ENCODE data around the gene ASB2.

ASB2 gene

DNA sequence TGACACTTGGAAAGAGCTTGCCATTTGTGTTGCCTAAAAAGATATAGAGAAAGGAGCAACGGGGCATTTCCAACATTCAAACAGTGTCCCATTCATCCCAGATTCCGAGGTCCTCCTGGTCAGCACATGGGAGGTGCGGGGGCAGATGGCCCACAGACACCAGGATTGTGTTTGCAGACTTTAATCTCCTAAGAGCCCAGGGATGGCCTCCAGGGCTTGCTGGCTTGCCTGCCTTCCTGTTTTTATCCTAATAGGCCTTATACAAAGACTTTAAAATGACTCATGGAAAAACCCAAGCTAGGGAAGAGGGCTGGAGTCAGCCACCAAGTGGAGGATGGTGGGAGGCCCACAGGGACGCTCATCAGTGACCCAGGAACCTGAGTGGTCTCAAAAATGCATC is 70.7 kb downstream of the ASB2 start:
- Histone ChIP-seq H3K27ac (ENCODE audit: low read depth, low read length) (no peak overlapping the region), H4K20me1 (ENCODE audit: control insufficient read depth, insufficient read depth, low read depth, low read length) (no peaks in the 10 kb centered on the region), H3K36me3 (ENCODE audit: control insufficient read depth, low read length) (no peaks in the 10 kb centered on the region), H3K27me3 (ENCODE audit: control insufficient read depth, low read length) (peaks cover 4% of the 10 kb centered on the region; the same call in 1 of the 2 replicates), H3K9me3 (ENCODE audit: control insufficient read depth, insufficient read depth, low read length) (no peaks in the 10 kb centered on the region), H3K4me2 (ENCODE audit: low read length) (no peak overlapping the region), H3K4me3 (ENCODE audit: low read length) (no peak overlapping the region), H3K79me2 (ENCODE audit: control insufficient read depth, low read length) (no peaks in the 10 kb centered on the region), H3K4me1 (ENCODE audit: control insufficient read depth, low read length) (peaks cover 3% of the 10 kb centered on the region), H3F3A (ENCODE audit: control insufficient read depth, insufficient read depth) (no peaks in the 10 kb centered on the region), H3K9me2 (replicated peaks; ENCODE audit: control insufficient read depth, low read length) (no peaks in the 10 kb centered on the region)
- TF ChIP-seq CTCF (IDR thresholded peaks at IDR 0.05; ENCODE audit: low read depth, low read length, poor library complexity, severe bottlenecking) (no peak), EZH2phosphoT487 (IDR thresholded peaks at IDR 0.05; ENCODE audit: borderline replicate concordance, low read length) (no peak)

GRCh38 chr14:93903342-93904184 is 72.8 kb downstream of the ASB2 start:
- Histone ChIP-seq H3K4me3 (ENCODE audit: low read length) (no peak overlapping the region), H3F3A (ENCODE audit: control insufficient read depth, insufficient read depth) (no peaks in the 10 kb centered on the region), H3K27ac (ENCODE audit: low read depth, low read length) (no peak overlapping the region), H4K20me1 (ENCODE audit: control insufficient read depth, insufficient read depth, low read depth, low read length) (no peaks in the 10 kb centered on the region), H3K36me3 (ENCODE audit: control insufficient read depth, low read length) (no peaks in the 10 kb centered on the region), H3K79me2 (ENCODE audit: control insufficient read depth, low read length) (no peaks in the 10 kb centered on the region), H3K9me2 (replicated peaks; ENCODE audit: control insufficient read depth, low read length) (no peaks in the 10 kb centered on the region), H3K4me2 (ENCODE audit: low read length) (no peak overlapping the region), H3K27me3 (ENCODE audit: control insufficient read depth, low read length) (no peaks in the 10 kb centered on the region; the same call in 1 of the 2 replicates), H3K9me3 (ENCODE audit: control insufficient read depth, insufficient read depth, low read length) (no peaks in the 10 kb centered on the region), H3K4me1 (ENCODE audit: control insufficient read depth, low read length) (peaks cover 3% of the 10 kb centered on the region)
- TF ChIP-seq EZH2phosphoT487 (IDR thresholded peaks at IDR 0.05; ENCODE audit: borderline replicate concordance, low read length), result no peak
- peak; percentile 27 for TF ChIP-seq CTCF (IDR thresholded peaks at IDR 0.05; ENCODE audit: low read depth, low read length, poor library complexity, severe bottlenecking)

DNA sequence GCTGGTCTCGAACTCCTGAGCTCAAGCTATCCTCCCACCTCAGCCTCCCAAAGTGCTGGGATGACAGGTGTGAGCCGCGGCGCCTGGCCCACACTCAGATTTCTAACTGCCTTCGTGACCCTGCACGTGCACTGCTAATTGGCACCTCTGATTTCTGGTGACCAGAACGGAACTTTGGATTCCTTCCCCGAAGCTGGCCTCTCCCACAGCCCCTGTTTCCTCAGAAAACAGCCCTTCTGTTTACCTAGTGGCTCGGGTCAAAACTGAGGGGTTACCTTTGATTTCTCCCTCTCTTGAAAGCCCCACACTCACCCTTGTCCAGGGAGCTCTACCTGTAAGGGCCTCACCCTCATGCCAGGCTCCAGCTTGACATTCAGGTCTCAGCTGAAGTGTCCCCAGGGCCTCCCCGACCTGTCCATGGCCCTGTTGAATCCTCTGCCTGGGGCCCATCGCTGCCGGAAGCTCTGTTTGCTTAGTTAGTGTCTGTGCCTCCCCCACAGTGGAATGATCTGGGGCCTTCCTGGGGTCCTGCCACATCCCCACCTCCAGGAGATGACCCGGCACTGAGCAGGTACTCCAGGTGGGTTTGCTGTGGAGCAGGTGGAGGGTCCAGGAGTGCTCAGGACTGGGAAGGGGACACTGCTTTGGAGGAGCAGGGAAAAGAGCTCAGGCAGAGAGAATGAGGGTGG is 73.6 kb downstream of the ASB2 start:
- Histone ChIP-seq H4K20me1 (ENCODE audit: control insufficient read depth, insufficient read depth, low read depth, low read length) (no peaks in the 10 kb centered on the region), H3F3A (ENCODE audit: control insufficient read depth, insufficient read depth) (no peaks in the 10 kb centered on the region), H3K9me2 (replicated peaks; ENCODE audit: control insufficient read depth, low read length) (no peaks in the 10 kb centered on the region), H3K9me3 (ENCODE audit: control insufficient read depth, insufficient read depth, low read length) (no peaks in the 10 kb centered on the region), H3K79me2 (ENCODE audit: control insufficient read depth, low read length) (no peaks in the 10 kb centered on the region), H3K27me3 (ENCODE audit: control insufficient read depth, low read length) (no peaks in the 10 kb centered on the region; the same call in 1 of the 2 replicates), H3K4me1 (ENCODE audit: control insufficient read depth, low read length) (peaks cover 3% of the 10 kb centered on the region), H3K4me2 (ENCODE audit: low read length) (no peak overlapping the region), H3K27ac (ENCODE audit: low read depth, low read length) (no peak overlapping the region), H3K4me3 (ENCODE audit: low read length) (no peak overlapping the region), H3K36me3 (ENCODE audit: control insufficient read depth, low read length) (no peaks in the 10 kb centered on the region)
- TF ChIP-seq CTCF (IDR thresholded peaks at IDR 0.05; ENCODE audit: low read depth, low read length, poor library complexity, severe bottlenecking), result no peak
- no peak for TF ChIP-seq EZH2phosphoT487 (IDR thresholded peaks at IDR 0.05; ENCODE audit: borderline replicate concordance, low read length)

All from DOHH2 (cell line).